Measurements from ENCODE around the gene ITPR2.
"Not testable (repeated sequence)": the region's sequence is repeated elsewhere in the genome, so short reads cannot be mapped to it uniquely, and the experiment has no call there.

GRCh38 chr12:26644376-26644775 is 188.6 kb downstream of the ITPR2 start:
- TF ChIP-seq, protein P1, sequence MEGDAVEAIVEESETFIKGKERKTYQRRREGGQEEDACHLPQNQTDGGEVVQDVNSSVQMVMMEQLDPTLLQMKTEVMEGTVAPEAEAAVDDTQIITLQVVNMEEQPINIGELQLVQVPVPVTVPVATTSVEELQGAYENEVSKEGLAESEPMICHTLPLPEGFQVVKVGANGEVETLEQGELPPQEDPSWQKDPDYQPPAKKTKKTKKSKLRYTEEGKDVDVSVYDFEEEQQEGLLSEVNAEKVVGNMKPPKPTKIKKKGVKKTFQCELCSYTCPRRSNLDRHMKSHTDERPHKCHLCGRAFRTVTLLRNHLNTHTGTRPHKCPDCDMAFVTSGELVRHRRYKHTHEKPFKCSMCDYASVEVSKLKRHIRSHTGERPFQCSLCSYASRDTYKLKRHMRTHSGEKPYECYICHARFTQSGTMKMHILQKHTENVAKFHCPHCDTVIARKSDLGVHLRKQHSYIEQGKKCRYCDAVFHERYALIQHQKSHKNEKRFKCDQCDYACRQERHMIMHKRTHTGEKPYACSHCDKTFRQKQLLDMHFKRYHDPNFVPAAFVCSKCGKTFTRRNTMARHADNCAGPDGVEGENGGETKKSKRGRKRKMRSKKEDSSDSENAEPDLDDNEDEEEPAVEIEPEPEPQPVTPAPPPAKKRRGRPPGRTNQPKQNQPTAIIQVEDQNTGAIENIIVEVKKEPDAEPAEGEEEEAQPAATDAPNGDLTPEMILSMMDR (IDR thresholded peaks at IDR 0.05), result not testable (repeated sequence)
- not testable (repeated sequence) for TF ChIP-seq POLR2A (IDR thresholded peaks at IDR 0.05)

All from Peyer's patch (tissue), 4 donors.